ENCODE measurements around the gene CGNL1. TPM values are rescaled to one million over a fixed set of nuclear protein-coding genes. Genes with fewer than 3 reads are reported as not detected.

The CGNL1 gene
- polyA plus RNA-seq, 1 of the 3 experiments (the other 2 are of a cell fraction), result 0.23 TPM

DNA sequence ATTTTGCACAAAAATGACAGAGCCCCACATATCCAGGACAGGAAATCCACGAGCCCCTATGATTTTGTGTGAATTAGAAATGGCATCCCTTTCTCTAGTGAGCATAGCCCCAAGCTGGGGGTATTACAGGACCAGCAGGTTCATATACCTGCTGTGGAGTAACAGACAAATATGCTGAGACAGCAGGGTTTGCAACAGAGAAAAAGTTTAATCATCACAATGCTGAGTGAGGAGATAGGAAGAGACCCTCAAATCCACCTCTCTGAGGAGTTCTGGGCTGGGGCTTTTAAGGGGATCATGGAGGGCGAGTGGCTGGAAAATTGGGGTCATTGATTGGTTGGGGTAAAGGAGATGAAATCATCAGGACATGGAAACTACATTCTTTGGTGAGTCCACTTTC is 207.0 kb downstream of the CGNL1 start:
- Histone ChIP-seq H3K4me1 (ENCODE audit: control insufficient read depth in 1 of 2, insufficient read depth in 2 of 2, low read depth in 1 of 2, low read length in 1 of 2) (peaks cover 0 to 4% of the 10 kb centered on the region in 2 experiments; a peak in 1 of 4 replicates), H4K20me1 (ENCODE audit: insufficient read depth) (no peaks in the 10 kb centered on the region), H3K79me2 (ENCODE audit: insufficient read depth) (no peaks in the 10 kb centered on the region), H3K9me3 (no peaks in the 10 kb centered on the region), H3K9me2 (no peaks in the 10 kb centered on the region), H2AFZ (ENCODE audit: low read depth) (no peak overlapping the region), H3K4me2 (no peak overlapping the region), H3K4me3 (ENCODE audit: low read depth in 2 of 2, low read length in 1 of 2) (no peak overlapping the region), H3K27ac (ENCODE audit: low read depth in 2 of 2, low read length in 1 of 2) (no peak overlapping the region), H3F3A (replicated peaks; ENCODE audit: insufficient read depth) (no peaks in the 10 kb centered on the region), H3K9ac (no peak overlapping the region), H3K36me3 (replicated peaks in 1 of 2; ENCODE audit: control insufficient read depth in 1 of 2, insufficient read depth in 2 of 2, low read length in 1 of 2) (no peaks in the 10 kb centered on the region), H3K27me3 (ENCODE audit: insufficient read depth) (no peaks in the 10 kb centered on the region; the same call in 1 of the 2 replicates)
- no peak for DNase-seq
- ChIA-PET POLR2A (no interaction called here), CTCF (interaction anchor here (1.1 kb wide), 1 partner anchor 22 kb away, joined by 3 read pairs; no protein-coding TSS in a partner anchor)
- no peak for TF ChIP-seq POLR2AphosphoS5 (IDR thresholded peaks at IDR 0.05; ENCODE audit: low read depth, low read length)
- no peak for TF ChIP-seq MXI1 (IDR thresholded peaks at IDR 0.05; ENCODE audit: low read depth, low read length)
- TF ChIP-seq, protein P1, sequence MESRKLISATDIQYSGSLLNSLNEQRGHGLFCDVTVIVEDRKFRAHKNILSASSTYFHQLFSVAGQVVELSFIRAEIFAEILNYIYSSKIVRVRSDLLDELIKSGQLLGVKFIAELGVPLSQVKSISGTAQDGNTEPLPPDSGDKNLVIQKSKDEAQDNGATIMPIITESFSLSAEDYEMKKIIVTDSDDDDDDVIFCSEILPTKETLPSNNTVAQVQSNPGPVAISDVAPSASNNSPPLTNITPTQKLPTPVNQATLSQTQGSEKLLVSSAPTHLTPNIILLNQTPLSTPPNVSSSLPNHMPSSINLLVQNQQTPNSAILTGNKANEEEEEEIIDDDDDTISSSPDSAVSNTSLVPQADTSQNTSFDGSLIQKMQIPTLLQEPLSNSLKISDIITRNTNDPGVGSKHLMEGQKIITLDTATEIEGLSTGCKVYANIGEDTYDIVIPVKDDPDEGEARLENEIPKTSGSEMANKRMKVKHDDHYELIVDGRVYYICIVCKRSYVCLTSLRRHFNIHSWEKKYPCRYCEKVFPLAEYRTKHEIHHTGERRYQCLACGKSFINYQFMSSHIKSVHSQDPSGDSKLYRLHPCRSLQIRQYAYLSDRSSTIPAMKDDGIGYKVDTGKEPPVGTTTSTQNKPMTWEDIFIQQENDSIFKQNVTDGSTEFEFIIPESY (IDR thresholded peaks at IDR 0.05; ENCODE audit: borderline replicate concordance, low read depth), result no peak
- no peak for TF ChIP-seq NRF1 (IDR thresholded peaks at IDR 0.05; ENCODE audit: low read depth, low read length)
- TF ChIP-seq EZH2phosphoT487 (IDR thresholded peaks at IDR 0.05; ENCODE audit: borderline replicate concordance, low read depth), result no peak
- no peak for TF ChIP-seq RFX5 (IDR thresholded peaks at IDR 0.05; ENCODE audit: low read length)
- TF ChIP-seq FOSL2 (IDR thresholded peaks at IDR 0.05; ENCODE audit: borderline replicate concordance, low read depth), result no peak
- TF ChIP-seq RCOR1 (IDR thresholded peaks at IDR 0.05; ENCODE audit: low read length), result no peak
- TF ChIP-seq, protein P2, sequence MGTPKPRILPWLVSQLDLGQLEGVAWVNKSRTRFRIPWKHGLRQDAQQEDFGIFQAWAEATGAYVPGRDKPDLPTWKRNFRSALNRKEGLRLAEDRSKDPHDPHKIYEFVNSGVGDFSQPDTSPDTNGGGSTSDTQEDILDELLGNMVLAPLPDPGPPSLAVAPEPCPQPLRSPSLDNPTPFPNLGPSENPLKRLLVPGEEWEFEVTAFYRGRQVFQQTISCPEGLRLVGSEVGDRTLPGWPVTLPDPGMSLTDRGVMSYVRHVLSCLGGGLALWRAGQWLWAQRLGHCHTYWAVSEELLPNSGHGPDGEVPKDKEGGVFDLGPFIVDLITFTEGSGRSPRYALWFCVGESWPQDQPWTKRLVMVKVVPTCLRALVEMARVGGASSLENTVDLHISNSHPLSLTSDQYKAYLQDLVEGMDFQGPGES (IDR thresholded peaks at IDR 0.05; ENCODE audit: low read depth, low read length), result no peak
- 15% methylated on average over 2 of the region's 2 CpGs for WGBS (ENCODE audit: low lambda C conversion rate)

DNA sequence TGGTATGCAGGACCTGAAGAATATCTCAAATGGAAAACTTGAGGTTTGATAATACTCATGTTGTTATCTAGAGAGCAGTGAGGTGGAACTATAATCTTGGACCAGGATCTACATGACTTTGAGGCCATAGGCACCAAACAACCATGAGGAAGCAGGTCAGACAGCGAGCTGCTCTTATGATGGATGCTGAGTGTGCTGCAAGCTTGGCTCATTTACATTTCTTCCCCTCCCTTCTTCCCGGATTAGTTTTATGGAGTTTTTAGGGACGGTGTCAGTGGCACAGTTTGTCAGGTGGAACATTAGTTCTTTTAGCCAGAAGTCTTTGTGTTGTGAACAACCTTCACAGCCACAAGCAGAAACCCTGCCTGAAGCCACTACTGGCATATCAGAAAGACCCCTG is 207.4 kb downstream of the CGNL1 start:
- ChIA-PET CTCF (interaction anchor here (1.1 to 1.3 kb wide), 2 partner anchors 22 to 41 kb away, joined by 3 to 5 read pairs; no protein-coding TSS in a partner anchor), POLR2A (no interaction called here)
- Histone ChIP-seq H3K27me3 (ENCODE audit: insufficient read depth) (no peaks in the 10 kb centered on the region; the same call in 1 of the 2 replicates), H3F3A (replicated peaks; ENCODE audit: insufficient read depth) (no peaks in the 10 kb centered on the region), H3K4me2 (no peak overlapping the region), H3K4me1 (ENCODE audit: control insufficient read depth in 1 of 2, insufficient read depth in 2 of 2, low read depth in 1 of 2, low read length in 1 of 2) (peaks cover 0 to 2% of the 10 kb centered on the region in 2 experiments; a peak in 1 of 4 replicates), H3K9me2 (no peaks in the 10 kb centered on the region), H3K36me3 (replicated peaks in 1 of 2; ENCODE audit: control insufficient read depth in 1 of 2, insufficient read depth in 2 of 2, low read length in 1 of 2) (no peaks in the 10 kb centered on the region), H4K20me1 (ENCODE audit: insufficient read depth) (no peaks in the 10 kb centered on the region), H2AFZ (ENCODE audit: low read depth) (no peak overlapping the region), H3K79me2 (ENCODE audit: insufficient read depth) (no peaks in the 10 kb centered on the region), H3K4me3 (ENCODE audit: low read depth in 2 of 2, low read length in 1 of 2) (no peak overlapping the region), H3K9ac (no peak overlapping the region), H3K27ac (ENCODE audit: low read depth in 2 of 2, low read length in 1 of 2) (no peak overlapping the region), H3K9me3 (no peaks in the 10 kb centered on the region)
- DNase-seq, result no peak
- 24% methylated on average over 3 of the region's 3 CpGs for WGBS (ENCODE audit: low lambda C conversion rate)
- TF ChIP-seq ELF1 (IDR thresholded peaks at IDR 0.05), result no peak
- no peak for TF ChIP-seq YY1 (IDR thresholded peaks at IDR 0.05; ENCODE audit: low read depth)
- no peak for TF ChIP-seq NRF1 (IDR thresholded peaks at IDR 0.05; ENCODE audit: low read depth, low read length)
- no peak for TF ChIP-seq SMC3 (IDR thresholded peaks at IDR 0.05; ENCODE audit: low read depth, low read length)
- TF ChIP-seq, protein P3, sequence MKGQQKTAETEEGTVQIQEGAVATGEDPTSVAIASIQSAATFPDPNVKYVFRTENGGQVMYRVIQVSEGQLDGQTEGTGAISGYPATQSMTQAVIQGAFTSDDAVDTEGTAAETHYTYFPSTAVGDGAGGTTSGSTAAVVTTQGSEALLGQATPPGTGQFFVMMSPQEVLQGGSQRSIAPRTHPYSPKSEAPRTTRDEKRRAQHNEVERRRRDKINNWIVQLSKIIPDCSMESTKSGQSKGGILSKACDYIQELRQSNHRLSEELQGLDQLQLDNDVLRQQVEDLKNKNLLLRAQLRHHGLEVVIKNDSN (IDR thresholded peaks at IDR 0.05; ENCODE audit: borderline replicate concordance, low read depth), result no peak
- no peak for TF ChIP-seq TEAD4 (IDR thresholded peaks at IDR 0.05; ENCODE audit: borderline replicate concordance, insufficient read depth)
- TF ChIP-seq FOXM1 (IDR thresholded peaks at IDR 0.05; ENCODE audit: low read depth), result no peak
- TF ChIP-seq FOXJ3 (CRISPR knock-in tag; IDR thresholded peaks at IDR 0.05), result no peak
- no peak for TF ChIP-seq GABPA (IDR thresholded peaks at IDR 0.05; ENCODE audit: low read depth)
- TF ChIP-seq, protein P2 (IDR thresholded peaks at IDR 0.05; ENCODE audit: low read depth, low read length), result no peak
- TF ChIP-seq, protein P4, sequence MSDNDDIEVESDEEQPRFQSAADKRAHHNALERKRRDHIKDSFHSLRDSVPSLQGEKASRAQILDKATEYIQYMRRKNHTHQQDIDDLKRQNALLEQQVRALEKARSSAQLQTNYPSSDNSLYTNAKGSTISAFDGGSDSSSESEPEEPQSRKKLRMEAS (IDR thresholded peaks at IDR 0.05; ENCODE audit: low read depth), result no peak
- TF ChIP-seq EZH2phosphoT487 (IDR thresholded peaks at IDR 0.05; ENCODE audit: borderline replicate concordance, low read depth), result no peak
- TF ChIP-seq, protein P5, sequence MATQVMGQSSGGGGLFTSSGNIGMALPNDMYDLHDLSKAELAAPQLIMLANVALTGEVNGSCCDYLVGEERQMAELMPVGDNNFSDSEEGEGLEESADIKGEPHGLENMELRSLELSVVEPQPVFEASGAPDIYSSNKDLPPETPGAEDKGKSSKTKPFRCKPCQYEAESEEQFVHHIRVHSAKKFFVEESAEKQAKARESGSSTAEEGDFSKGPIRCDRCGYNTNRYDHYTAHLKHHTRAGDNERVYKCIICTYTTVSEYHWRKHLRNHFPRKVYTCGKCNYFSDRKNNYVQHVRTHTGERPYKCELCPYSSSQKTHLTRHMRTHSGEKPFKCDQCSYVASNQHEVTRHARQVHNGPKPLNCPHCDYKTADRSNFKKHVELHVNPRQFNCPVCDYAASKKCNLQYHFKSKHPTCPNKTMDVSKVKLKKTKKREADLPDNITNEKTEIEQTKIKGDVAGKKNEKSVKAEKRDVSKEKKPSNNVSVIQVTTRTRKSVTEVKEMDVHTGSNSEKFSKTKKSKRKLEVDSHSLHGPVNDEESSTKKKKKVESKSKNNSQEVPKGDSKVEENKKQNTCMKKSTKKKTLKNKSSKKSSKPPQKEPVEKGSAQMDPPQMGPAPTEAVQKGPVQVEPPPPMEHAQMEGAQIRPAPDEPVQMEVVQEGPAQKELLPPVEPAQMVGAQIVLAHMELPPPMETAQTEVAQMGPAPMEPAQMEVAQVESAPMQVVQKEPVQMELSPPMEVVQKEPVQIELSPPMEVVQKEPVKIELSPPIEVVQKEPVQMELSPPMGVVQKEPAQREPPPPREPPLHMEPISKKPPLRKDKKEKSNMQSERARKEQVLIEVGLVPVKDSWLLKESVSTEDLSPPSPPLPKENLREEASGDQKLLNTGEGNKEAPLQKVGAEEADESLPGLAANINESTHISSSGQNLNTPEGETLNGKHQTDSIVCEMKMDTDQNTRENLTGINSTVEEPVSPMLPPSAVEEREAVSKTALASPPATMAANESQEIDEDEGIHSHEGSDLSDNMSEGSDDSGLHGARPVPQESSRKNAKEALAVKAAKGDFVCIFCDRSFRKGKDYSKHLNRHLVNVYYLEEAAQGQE (IDR thresholded peaks at IDR 0.05; ENCODE audit: low read depth, low read length), result no peak
